ENCODE measurements around the gene SNX11.

GRCh38 chr17:48062273-48062672 is 45.3 kb upstream of the SNX11 start:
- no peak for TF ChIP-seq CTCF (IDR thresholded peaks at IDR 0.05; ENCODE audit: low read depth, low read length, missing input control)
- no peak for TF ChIP-seq SP1 (IDR thresholded peaks at IDR 0.05)
- no peak for TF ChIP-seq JUND (IDR thresholded peaks at IDR 0.05)
- TF ChIP-seq MAX (IDR thresholded peaks at IDR 0.05), result no peak
- no peak for TF ChIP-seq RXRA (IDR thresholded peaks at IDR 0.05)
- no peak for TF ChIP-seq GABPA (IDR thresholded peaks at IDR 0.05 in 1 of 2, conservative IDR thresholded peaks at IDR 0.05 in 1 of 2)
- TF ChIP-seq YY1 (IDR thresholded peaks at IDR 0.05), result no peak

Measured in liver (tissue), 3 donors.